Measurements from ENCODE around the gene PSME3IP1. TPM values are rescaled to one million over a fixed set of nuclear protein-coding genes. Genes with fewer than 3 reads are reported as not detected.

PSME3IP1 gene
- total and polyA plus RNA-seq, 9 of the 15 experiments (the other 6 are each of a cell fraction or from before 2014, with no cell fraction given) = 63.8 to 187 (median 142) TPM

DNA sequence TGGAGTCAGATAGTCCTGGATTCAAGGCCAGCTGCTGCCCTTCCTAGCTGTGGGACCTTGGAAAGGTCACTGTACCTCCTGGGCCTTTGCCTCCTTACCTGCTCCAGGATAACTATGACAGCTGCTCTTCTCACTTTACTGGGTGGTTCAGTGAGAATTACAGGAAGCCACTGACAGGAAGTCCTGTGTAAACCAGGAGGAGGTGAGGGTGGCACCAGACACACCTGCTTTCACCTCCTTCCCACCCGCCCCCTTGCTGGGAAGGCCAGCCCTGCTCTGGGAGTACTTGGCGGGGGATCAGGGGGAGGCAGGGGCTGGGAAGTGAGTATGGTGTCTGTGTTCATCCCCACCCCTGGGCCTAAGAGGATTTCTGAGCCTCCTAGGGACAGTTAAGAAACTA, 50.9 kb downstream of the PSME3IP1 start:
- H3K27ac ChIP-seq (ENCODE audit: extremely low read depth, low read depth, low read length) = no peak overlapping the region
- no peak overlapping the region for H2AFZ ChIP-seq (ENCODE audit: low read depth, low read length)
- H3K36me3 ChIP-seq (ENCODE audit: control insufficient read depth, insufficient read depth, low read length) = no peaks in the 10 kb centered on the region
- H3K9ac ChIP-seq (ENCODE audit: insufficient read depth in 1 of 2, low read depth in 2 of 2, low read length in 2 of 2) = peak overlapping the region in 1 of 2 experiments; percentile 68; a peak in 1 of 4 replicates
- H3K27me3 ChIP-seq (ENCODE audit: control insufficient read depth in 2 of 2, insufficient read depth in 2 of 2, low read length in 2 of 2) = no peaks in the 10 kb centered on the region
- ATAC-seq (no peak), DNase-seq (ENCODE audit: extremely low read depth in 1 of 4, low spot score in 3 of 4) (no peak), FAIRE-seq (no peak)
- peaks cover 0 to 5% of the 10 kb centered on the region in 2 experiments; a peak in 3 of 5 replicates for H3K4me1 ChIP-seq (replicated peaks in 1 of 2; ENCODE audit: control insufficient read depth in 2 of 2, insufficient read depth in 2 of 2, low read length in 2 of 2)
- H3K4me3 ChIP-seq = no peak overlapping the region
- ChIA-PET POLR2A (interaction anchor here (0.6 kb wide), 1 partner anchor 32 kb away, joined by 3 read pairs; no protein-coding TSS in a partner anchor), CTCF (ENCODE audit: low intra/inter-chr PET ratio) (no interaction called here)
- no peaks in the 10 kb centered on the region for H3K9me1 ChIP-seq (ENCODE audit: control insufficient read depth, insufficient read depth, low read length)
- H3K79me2 ChIP-seq (ENCODE audit: control insufficient read depth, insufficient read depth, low read length) = no peaks in the 10 kb centered on the region
- no peak overlapping the region for H3K4me2 ChIP-seq (ENCODE audit: insufficient read depth, low read length)
- in situ Hi-C loops (cut with MboI) = no loop called here
- intact Hi-C loops (cut with micrococcal nuclease) = no loop called here
- no peaks in the 10 kb centered on the region for H3K9me3 ChIP-seq (replicated peaks; ENCODE audit: control insufficient read depth, insufficient read depth, low read depth, low read length)
- no peak for TF ChIP-seq HMG20A (CRISPR knock-in tag; conservative IDR thresholded peaks at IDR 0.05)
- TF ChIP-seq NFRKB (IDR thresholded peaks at IDR 0.05; ENCODE audit: low read depth) = no peak
- no peak for TF ChIP-seq ZNF561 (CRISPR knock-in tag; conservative IDR thresholded peaks at IDR 0.05)
- TF ChIP-seq, protein P1, sequence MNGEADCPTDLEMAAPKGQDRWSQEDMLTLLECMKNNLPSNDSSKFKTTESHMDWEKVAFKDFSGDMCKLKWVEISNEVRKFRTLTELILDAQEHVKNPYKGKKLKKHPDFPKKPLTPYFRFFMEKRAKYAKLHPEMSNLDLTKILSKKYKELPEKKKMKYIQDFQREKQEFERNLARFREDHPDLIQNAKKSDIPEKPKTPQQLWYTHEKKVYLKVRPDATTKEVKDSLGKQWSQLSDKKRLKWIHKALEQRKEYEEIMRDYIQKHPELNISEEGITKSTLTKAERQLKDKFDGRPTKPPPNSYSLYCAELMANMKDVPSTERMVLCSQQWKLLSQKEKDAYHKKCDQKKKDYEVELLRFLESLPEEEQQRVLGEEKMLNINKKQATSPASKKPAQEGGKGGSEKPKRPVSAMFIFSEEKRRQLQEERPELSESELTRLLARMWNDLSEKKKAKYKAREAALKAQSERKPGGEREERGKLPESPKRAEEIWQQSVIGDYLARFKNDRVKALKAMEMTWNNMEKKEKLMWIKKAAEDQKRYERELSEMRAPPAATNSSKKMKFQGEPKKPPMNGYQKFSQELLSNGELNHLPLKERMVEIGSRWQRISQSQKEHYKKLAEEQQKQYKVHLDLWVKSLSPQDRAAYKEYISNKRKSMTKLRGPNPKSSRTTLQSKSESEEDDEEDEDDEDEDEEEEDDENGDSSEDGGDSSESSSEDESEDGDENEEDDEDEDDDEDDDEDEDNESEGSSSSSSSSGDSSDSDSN (IDR thresholded peaks at IDR 0.05; ENCODE audit: borderline replicate concordance in 1 of 2, low read depth in 2 of 2, low read length in 2 of 2) = no peak
- no peak for TF ChIP-seq SUPT5H (IDR thresholded peaks at IDR 0.05)
- TF ChIP-seq ZNF197 (CRISPR knock-in tag; IDR thresholded peaks at IDR 0.05; ENCODE audit: low read depth) = no peak
- TF ChIP-seq, protein P2, sequence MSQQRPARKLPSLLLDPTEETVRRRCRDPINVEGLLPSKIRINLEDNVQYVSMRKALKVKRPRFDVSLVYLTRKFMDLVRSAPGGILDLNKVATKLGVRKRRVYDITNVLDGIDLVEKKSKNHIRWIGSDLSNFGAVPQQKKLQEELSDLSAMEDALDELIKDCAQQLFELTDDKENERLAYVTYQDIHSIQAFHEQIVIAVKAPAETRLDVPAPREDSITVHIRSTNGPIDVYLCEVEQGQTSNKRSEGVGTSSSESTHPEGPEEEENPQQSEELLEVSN (IDR thresholded peaks at IDR 0.05; ENCODE audit: borderline replicate concordance in 1 of 2, extremely low read depth in 1 of 2, insufficient read depth in 1 of 2, insufficient read length in 1 of 2, low read depth in 1 of 2, low read length in 1 of 2, poor library complexity in 1 of 2, severe bottlenecking in 1 of 2) = no peak
- no peak for TF ChIP-seq CBX1 (IDR thresholded peaks at IDR 0.05; ENCODE audit: low read depth)
- TF ChIP-seq CBX8 (IDR thresholded peaks at IDR 0.05; ENCODE audit: borderline replicate concordance, extremely low read depth, low read depth, low read length, poor library complexity, severe bottlenecking) = no peak
- no peak for TF ChIP-seq FIP1L1 (IDR thresholded peaks at IDR 0.05; ENCODE audit: low read depth, low read length, poor library complexity, severe bottlenecking)
- TF ChIP-seq EHMT2 (IDR thresholded peaks at IDR 0.05) = no peak
- WGBS (ENCODE audit: insufficient coverage, low coverage, missing lambda C conversion rate) = no CpG with 5 or more reads among the region's 2 CpGs
- BruUV-seq (replicated peaks) = no TSS peak
- 0 out of 2 replicates have a peak, but pooled peaks cover 3% of the 10 kb centered on the region for H4K20me1 ChIP-seq (replicated peaks; ENCODE audit: control insufficient read depth, insufficient read depth, low read length)

Measured in K562 (cell line).